PC-9 (cell line): ENCODE results near the gene CD4.

Source experiments
- EZH2 ChIP-seq: fragments of 200-600 bp; sonication (generic); IDR thresholded peaks from 2 replicates; pipeline ENCODE4 v1.8.0; 2017; ENCODE audit warnings: antibody characterized with exemption, low read depth
- TF ChIP-seq, protein P1 (sequence below): fragments of 200-600 bp; sonication (generic); conservative IDR thresholded peaks from 2 replicates; pipeline ENCODE4 v1.6.1; 2017; ENCODE audit warnings: mixed run types, antibody characterized with exemption, mild to moderate bottlenecking, moderate library complexity

DNA sequence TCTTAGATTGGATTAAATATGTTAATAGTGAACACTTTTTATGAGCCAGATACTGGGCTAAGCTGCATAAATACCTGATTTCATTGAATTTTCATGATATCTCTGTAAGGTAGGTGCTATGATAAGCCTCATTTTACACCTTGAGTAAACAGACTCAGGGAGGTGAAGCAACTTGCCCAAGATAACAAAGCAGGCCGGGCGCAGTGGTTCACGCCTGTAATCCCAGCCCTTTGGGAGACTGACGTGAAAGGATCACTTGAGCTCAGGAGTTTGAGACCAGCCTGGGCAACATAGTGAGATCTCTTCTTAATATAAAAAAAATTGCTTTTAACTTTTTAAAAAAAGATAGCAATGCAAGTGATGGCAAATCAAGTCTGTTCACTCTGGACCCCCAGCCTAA is 52.7 kb downstream of the CD4 start:
- TF ChIP-seq, protein P1, sequence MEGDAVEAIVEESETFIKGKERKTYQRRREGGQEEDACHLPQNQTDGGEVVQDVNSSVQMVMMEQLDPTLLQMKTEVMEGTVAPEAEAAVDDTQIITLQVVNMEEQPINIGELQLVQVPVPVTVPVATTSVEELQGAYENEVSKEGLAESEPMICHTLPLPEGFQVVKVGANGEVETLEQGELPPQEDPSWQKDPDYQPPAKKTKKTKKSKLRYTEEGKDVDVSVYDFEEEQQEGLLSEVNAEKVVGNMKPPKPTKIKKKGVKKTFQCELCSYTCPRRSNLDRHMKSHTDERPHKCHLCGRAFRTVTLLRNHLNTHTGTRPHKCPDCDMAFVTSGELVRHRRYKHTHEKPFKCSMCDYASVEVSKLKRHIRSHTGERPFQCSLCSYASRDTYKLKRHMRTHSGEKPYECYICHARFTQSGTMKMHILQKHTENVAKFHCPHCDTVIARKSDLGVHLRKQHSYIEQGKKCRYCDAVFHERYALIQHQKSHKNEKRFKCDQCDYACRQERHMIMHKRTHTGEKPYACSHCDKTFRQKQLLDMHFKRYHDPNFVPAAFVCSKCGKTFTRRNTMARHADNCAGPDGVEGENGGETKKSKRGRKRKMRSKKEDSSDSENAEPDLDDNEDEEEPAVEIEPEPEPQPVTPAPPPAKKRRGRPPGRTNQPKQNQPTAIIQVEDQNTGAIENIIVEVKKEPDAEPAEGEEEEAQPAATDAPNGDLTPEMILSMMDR, result no peak
- no peak for TF ChIP-seq EZH2
